Ramos (cell line): Measurements from ENCODE around the gene PTPN9.
"Not testable (repeated sequence)": the region's sequence is repeated elsewhere in the genome, so short reads cannot be mapped to it uniquely, and the experiment has no call there.

Experiments
- in situ Hi-C: fragments of 300-500 bp; cut with MboI; formaldehyde crosslinking; loops from one replicate; pipeline ENCODE4 v1.14.3; 2022; ENCODE audit warnings: low sequenced_read_pairs; ENCODE audit not compliant: unreplicated experiment

Gene PTPN9

GRCh38 chr15:75533945-75534344 is 45.2 kb downstream of the PTPN9 start:
- in situ Hi-C loops = no loop called here

DNA sequence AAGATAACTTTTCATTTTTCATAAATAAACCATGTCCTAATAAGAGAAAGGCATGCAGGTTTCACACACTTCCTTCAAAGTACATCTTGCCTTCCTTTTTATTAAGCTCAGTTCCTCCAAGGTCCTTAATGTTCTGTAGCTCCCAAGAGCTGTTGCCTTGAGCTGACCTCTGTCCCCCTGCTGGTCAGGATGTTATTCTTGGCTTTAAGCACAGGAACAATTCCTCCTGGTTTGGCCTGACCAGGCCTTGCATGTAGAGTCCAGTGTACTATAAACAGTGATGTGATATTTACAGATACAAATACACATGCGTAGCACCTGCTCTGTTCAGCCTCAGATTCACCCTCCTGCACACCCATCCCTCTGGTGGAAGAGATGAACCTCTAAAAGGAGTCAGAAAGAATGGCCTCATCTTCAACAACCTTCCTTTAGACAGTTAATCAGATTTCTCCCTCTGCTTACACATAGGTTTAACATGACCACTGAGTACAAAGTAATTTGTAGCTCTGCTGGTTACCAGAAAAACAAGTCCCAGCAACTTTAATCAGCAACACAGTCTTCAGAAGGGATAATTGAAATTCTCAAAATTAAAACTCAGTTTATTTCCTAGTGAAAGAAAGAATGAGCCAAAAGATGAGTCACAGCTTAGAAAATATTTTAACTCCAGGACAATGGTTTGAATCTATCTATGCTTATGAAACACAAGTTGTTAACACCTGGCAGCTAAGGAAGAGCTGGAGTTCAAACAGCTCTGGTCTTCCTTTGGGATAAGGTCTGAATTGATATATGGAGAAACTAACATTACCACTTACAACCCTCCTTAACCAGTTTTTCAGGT is 46.5 kb downstream of the PTPN9 start:
- in situ Hi-C loops = no loop called here

- in situ Hi-C loops = no loop called here
Observed at GRCh38 chr15:75531041-75531450, 48.1 kb downstream of the PTPN9 start.

DNA sequence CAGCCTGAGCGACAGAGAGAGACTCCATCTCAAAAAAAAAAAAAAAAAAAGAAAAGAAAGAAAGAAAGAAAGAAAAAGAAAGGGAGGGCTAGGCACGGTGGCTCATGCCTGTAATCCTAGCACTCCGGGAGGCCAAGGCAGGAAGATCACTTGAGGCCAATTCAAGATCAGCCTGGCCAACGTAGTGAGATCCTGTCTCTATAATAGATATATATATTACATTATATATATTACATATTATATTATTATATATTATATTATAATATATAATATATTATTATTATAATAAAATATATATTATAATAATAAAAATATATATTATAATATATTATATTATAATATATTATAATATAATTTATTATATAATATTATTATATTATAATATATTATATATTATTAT is 48.9 kb downstream of the PTPN9 start:
- in situ Hi-C loops = no loop called here

DNA sequence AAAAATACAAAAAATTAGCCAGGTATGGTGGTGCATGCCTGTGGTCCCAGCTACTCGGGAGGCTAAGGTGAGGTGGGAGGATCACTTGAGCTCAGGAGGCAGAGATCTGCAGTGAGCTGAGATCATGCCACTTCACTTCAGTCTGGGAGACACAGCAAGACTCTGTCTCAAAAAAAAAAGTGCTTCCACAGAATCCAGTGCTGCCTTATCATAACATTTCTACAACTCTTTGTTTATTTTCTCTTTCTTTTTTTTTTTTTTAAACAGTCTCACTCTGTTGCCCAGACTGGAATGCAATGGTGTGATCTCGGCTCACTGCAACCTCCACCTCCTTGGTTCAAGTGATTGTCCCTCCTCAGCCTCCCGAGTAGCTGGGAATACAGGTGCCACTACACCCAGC is 53.4 kb downstream of the PTPN9 start:
- in situ Hi-C loops = not testable (repeated sequence)

GRCh38 chr15:75523011-75523410 is 56.1 kb downstream of the PTPN9 start:
- in situ Hi-C loops = no loop called here

DNA sequence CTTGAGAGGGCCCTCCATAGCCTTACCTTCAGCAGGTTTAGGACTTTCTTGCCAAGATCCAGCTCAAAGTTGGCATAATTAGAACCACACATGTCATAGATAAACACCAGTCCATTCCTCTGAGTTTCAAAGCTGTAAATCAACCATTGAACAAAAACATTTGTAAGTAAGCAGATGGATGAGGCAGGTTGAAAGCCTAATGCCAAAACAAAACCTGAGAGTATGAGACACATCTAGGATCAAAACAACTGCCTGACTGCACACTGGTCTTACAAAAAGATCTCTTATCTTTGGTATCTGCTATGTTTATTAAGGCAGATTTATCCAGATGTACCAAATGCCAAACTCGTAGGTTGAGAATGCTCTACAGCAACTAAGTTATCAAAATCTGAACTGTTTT is 61.9 kb downstream of the PTPN9 start:
- in situ Hi-C loops = no loop called here

DNA sequence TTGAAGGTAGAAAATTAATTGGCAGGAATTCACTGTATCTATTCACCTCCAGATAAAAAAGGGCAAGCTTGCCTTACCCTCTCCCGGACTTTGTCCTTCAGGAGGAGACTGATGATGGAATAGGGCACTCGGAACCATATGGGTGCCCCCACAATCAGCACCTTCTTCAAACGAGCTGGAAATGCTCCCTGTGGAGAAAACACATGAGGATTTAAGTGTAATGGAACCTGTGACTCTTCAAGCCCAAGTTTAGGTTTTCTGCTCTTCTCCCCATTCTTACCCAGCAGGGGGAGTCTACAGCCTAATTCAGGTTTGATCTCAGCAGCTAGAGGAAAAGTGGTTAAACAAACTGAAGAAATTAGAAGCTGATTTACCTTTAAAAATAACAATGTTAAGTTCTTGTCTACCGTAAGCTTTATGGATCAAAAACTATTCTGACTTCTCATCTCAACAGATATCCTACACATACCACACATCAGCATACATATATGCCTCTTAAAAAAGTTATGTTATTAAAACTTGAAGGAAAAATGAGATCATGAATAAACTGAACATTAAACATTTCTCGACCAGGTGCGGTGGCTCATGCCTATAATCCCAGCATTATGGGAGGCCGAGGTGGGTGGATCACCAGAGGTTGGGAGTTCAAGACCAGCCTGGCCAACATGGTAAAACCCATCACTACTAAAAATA is 70.1 kb downstream of the PTPN9 start:
- in situ Hi-C loops = no loop called here

DNA sequence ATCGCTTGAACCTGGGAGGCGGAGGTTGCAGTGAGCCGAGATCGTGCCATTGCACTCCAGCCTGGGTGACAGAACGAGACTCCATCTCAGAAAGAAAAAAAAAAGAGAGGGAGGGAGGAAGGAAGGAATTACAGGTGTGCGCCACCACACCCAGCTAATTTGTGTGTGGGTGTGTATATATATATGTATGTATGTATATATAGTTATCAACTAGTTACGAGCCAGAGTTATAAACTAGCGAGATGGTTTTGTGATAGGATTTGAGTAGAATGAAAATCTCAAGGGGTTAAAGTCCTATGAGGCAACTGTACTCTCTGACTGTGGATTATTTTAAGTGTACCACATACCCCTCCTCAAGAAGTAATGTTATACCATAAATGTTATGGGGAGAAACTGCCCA is 76.8 kb downstream of the PTPN9 start:
- in situ Hi-C loops = no loop called here

DNA sequence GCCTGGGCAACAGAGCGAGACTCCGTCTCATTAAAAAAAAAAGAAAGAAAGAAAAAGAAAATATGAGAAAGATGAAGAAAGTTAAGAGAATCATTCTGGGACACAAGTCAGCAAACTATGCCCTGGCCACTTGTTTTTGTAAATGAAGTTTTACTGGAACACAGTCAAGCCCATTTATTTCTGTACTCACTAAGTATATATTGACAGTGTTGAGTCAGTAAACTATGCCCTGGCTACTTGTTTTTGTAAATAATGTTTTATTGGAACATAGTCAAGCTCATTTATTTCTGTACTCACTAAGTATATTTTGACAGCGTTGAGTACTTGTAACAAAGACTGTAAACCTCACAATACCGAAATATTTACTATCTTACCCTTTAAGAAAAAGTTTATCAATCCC is 85.4 kb downstream of the PTPN9 start:
- in situ Hi-C loops = no loop called here

- in situ Hi-C loops = no loop called here
Observed at GRCh38 chr15:75483961-75484360, 95.2 kb downstream of the PTPN9 start.

DNA sequence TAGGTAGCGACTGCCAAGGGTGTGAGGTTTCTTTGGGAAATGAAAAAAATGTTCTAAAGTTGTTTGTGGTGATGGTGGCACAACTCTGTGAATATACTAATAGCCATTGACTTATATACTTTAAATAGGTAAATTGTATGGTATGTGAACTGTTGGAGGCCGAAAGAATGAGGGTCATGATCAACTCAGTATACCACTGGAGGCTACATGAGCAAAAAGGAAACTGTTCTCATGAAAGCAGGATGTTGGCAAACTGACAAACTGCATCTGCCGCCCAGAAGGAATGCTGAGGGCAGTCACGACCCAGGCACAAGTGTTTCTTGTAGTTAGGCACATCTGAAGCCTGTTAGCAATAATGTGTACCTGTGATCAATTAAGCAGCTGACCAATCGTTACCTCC is 95.6 kb downstream of the PTPN9 start:
- in situ Hi-C loops = not testable (repeated sequence)

- in situ Hi-C loops = no loop called here
Observed at GRCh38 chr15:75483106-75483505, 96.0 kb downstream of the PTPN9 start.

DNA sequence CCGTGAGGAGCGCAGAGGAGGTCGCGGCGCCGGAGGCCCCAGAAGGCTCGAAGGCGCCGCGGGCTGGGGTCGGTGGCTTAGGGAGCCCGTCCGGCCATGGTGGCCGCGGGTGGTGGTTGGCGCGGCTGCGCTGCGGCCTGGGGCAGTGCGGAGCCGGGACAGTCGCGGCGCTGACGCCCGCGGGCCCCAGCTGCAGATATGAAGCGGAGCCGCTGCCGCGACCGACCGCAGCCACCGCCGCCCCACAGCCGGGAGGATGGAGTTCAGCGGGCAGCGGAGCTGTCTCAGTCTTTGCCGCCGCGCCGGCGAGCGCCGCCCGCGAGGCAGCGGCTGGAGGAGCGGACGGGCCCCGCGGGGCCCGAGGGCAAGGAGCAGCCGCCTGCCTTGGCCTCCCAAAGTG is 98.7 kb downstream of the PTPN9 start:
- in situ Hi-C loops = not testable (repeated sequence)

- in situ Hi-C loops = no loop called here
Observed at GRCh38 chr15:75479670-75480069, 99.4 kb downstream of the PTPN9 start.

DNA sequence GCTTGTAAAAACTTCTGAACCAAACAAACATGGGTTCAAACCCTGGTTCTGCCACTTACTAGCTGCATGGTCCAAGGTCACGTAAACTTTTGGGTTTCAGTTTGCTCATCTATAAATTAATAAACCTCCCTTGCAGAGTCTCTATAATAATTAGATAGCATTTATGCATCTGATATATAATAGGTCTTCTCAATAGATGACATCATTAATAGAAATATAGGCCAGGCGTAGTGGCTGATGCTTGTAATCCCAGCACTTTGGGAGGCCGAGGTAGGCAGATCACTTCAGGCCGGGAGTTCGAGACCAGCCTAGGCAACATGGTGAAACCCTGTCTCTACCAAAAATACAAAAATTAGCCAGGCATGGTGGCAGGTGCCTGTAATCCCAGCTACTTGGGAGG is 102.0 kb downstream of the PTPN9 start:
- in situ Hi-C loops = not testable (repeated sequence)

GRCh38 chr15:75468913-75469598 is 110.1 kb downstream of the PTPN9 start:
- in situ Hi-C loops = no loop called here

GRCh38 chr15:75460646-75461045 is 118.5 kb downstream of the PTPN9 start:
- in situ Hi-C loops = no loop called here

DNA sequence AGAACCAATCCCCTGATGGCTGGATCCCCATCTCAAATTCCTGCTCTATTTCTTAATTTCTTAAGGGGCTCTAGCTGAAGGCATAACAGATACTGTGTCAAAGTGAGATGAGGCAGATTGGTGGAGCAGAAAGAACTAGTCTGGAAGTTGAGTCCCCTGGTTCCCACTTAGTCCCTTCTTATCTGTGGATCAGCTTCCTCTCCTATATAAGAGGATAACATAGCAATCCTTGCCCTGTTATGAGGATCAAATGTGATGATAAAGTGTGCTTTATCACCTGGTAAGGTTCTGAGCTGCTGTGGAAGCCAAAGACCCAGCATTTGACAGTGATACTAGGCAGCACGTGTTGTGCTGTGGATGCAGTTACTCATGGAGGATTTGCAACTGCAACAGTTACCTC is 119.5 kb downstream of the PTPN9 start:
- in situ Hi-C loops = no loop called here

DNA sequence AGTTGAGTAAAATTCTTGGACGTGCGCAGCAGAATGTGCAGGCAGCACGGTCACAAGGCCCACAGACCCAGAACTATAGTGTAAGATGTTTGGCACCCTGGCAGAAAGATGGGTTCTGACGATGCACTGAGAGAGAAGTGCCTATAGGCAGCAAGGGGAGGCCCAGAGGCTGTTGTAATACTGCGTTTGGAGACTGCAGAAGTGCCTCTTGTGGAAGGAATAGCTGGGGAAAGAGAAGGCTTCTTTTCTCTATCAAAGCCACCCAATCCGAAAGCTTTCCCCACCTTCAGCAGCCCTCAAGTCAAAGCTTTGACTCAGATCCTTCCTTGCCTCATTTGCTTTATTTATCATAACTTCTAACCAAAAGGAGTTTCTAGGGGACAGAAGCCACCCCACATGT is 122.4 kb downstream of the PTPN9 start:
- in situ Hi-C loops = no loop called here

GRCh38 chr15:75455982-75456531 is 123.1 kb downstream of the PTPN9 start:
- in situ Hi-C loops = no loop called here
